K562 (cell line): Measurements from ENCODE around the gene LAIR1. TPM values are rescaled to one million over a fixed set of nuclear protein-coding genes. Genes with fewer than 3 reads are reported as not detected.

ENCODE experiments used
- ATAC-seq: fragments of 200-7000 bp; cut with Tn5 transposase; 3 replicates; pipeline ENCODE4 v1.9.1; 2020; ENCODE audit warnings: moderate library complexity
- BruUV-seq: library from RNA; stranded (reverse); fragments of 400-500 nt; replicated peaks from 2 replicates; lab custom pipeline; 2021; lab: Mats Ljungman, UMichigan
- CTCF ChIA-PET: fragments of 300-600 bp; formaldehyde crosslinking; extraction: SDS; loops from one replicate; lab custom pipeline; 2021; ENCODE audit warnings: low intra/inter-chr PET ratio; lab: Yijun Ruan, JAX
- POLR2A ChIA-PET: fragments of 300-600, 350-650 bp; sonication (Branson Sonifier 250); formaldehyde crosslinking; extraction: SDS; loops from one replicate; lab custom pipeline; 2021; ENCODE audit warnings: antibody characterized with exemption, inconsistent platforms; lab: Yijun Ruan, JAX
- DNase-seq, 4 experiments: peaks; one replicate each; pipeline versions ENCODE4 v3.0.0 to v3.0.0-alpha.2; 2011 to 2018; ENCODE audit warnings: low spot score in 3 of 4, mixed read lengths in 3 of 4; ENCODE audit errors: extremely low read depth in 1 of 4
- FAIRE-seq: peaks from 2 replicates; lab custom pipeline; 2011; peaks lifted over from hg19 to GRCh38; lab: Jason Lieb, UNC
- H2AFZ ChIP-seq: 2 replicates; pipeline ENCODE4 v1.6.0; 2011; ENCODE audit warnings: low read depth, low read length, control low read depth, inconsistent platforms
- H3K27ac ChIP-seq: fragments of 200-600 bp; 3 replicates; pipeline ENCODE4 v1.8.0; 2011; ENCODE audit warnings: low read depth, mild to moderate bottlenecking, control low read depth, inconsistent platforms, low read length, moderate library complexity, mixed read lengths; ENCODE audit errors: extremely low read depth
- H3K27me3 ChIP-seq, 2 experiments: fragments of 300-600 bp in 1 of 2; 2 replicates in 1 of 2; 3 replicates in 1 of 2; pipeline versions ENCODE4 v1.6.0 to v1.8.0; 2011; ENCODE audit warnings: inconsistent platforms in 2 of 2, low read length in 2 of 2, mild to moderate bottlenecking in 1 of 2, mixed read lengths in 1 of 2, moderate library complexity in 1 of 2; ENCODE audit not compliant: control insufficient read depth in 2 of 2, insufficient read depth in 2 of 2
- H3K36me3 ChIP-seq: fragments of 300-600 bp; 3 replicates; pipeline ENCODE4 v1.8.0; 2011; ENCODE audit warnings: mild to moderate bottlenecking, low read length, inconsistent platforms; ENCODE audit not compliant: control insufficient read depth, insufficient read depth
- H3K4me1 ChIP-seq, 2 experiments: fragments of 200-600 bp in 1 of 2; replicated peaks in 1 of 2; 2 replicates in 1 of 2; 3 replicates in 1 of 2; pipeline versions ENCODE4 v1.5.1 to v1.8.0; 2011; ENCODE audit warnings: inconsistent platforms in 2 of 2, low read length in 2 of 2, mild to moderate bottlenecking in 1 of 2, mixed read lengths in 1 of 2, moderate library complexity in 1 of 2; ENCODE audit not compliant: control insufficient read depth in 2 of 2, insufficient read depth in 2 of 2
- H3K4me2 ChIP-seq: 2 replicates; pipeline ENCODE4 v1.6.1; 2011; ENCODE audit warnings: low read length, control low read depth, inconsistent platforms, mixed read lengths; ENCODE audit not compliant: insufficient read depth
- H3K4me3 ChIP-seq: fragments of 200-600 bp; sonication (generic), shearing (Covaris generic); 2 replicates; pipeline ENCODE4 v1.5.1; 2016; ENCODE audit warnings: control low read depth, inconsistent platforms
- H3K79me2 ChIP-seq: fragments of 200-600 bp; 3 replicates; pipeline ENCODE4 v1.8.0; 2011; ENCODE audit warnings: low read length, inconsistent platforms; ENCODE audit not compliant: control insufficient read depth, insufficient read depth
- H3K9ac ChIP-seq, 2 experiments: 2 replicates each; pipeline versions ENCODE4 v1.6.0 to v1.6.1; 2011; ENCODE audit warnings: low read depth in 2 of 2, low read length in 2 of 2, control low read depth in 1 of 2, inconsistent platforms in 1 of 2, mild to moderate bottlenecking in 1 of 2, mixed read lengths in 1 of 2; ENCODE audit not compliant: insufficient read depth in 1 of 2
- H3K9me1 ChIP-seq: one replicate; pipeline ENCODE4 v1.6.0; 2011; ENCODE audit warnings: inconsistent platforms, mild to moderate bottlenecking, low read length, moderate library complexity; ENCODE audit not compliant: control insufficient read depth, insufficient read depth
- H3K9me3 ChIP-seq: replicated peaks from 2 replicates; pipeline ENCODE4 v1.5.1; 2011; ENCODE audit warnings: low read depth, low read length, inconsistent platforms; ENCODE audit not compliant: control insufficient read depth, insufficient read depth
- H4K20me1 ChIP-seq: replicated peaks from 2 replicates; pipeline ENCODE4 v1.6.1; 2011; ENCODE audit warnings: low read length, inconsistent platforms, mixed read lengths; ENCODE audit not compliant: control insufficient read depth, insufficient read depth
- ATF4 ChIP-seq: fragments of 450-650 bp; formaldehyde crosslinking; IDR thresholded peaks from 2 replicates; pipeline ENCODE4 v1.4.0; 2022; ENCODE audit warnings: mild to moderate bottlenecking, moderate library complexity
- CTCFL ChIP-seq: IDR thresholded peaks from 2 replicates; pipeline ENCODE4 v1.6.1; 2011; ENCODE audit warnings: borderline replicate concordance, low read depth, mild to moderate bottlenecking, moderate library complexity, low read length; ENCODE audit not compliant: insufficient read depth, poor library complexity, severe bottlenecking
- E4F1 ChIP-seq: fragments of 250-450 bp; sonication (Bioruptor Pico); IDR thresholded peaks from 2 replicates; pipeline ENCODE4 v1.5.0; 2021; ENCODE audit warnings: mild to moderate bottlenecking, borderline replicate concordance
- ELF2 ChIP-seq: fragments of 250-450 bp; sonication (Bioruptor Pico); IDR thresholded peaks from 2 replicates; pipeline ENCODE4 v1.5.0; 2021; ENCODE audit warnings: mild to moderate bottlenecking
- MBD2 ChIP-seq: sonication (generic); IDR thresholded peaks from 2 replicates; pipeline ENCODE4 v1.6.1; 2016; ENCODE audit warnings: low read depth, borderline replicate concordance
- NFATC3 ChIP-seq: fragments of 450-650 bp; IDR thresholded peaks from 2 replicates; pipeline ENCODE4 v1.6.1; 2017; ENCODE audit warnings: mild to moderate bottlenecking
- NFRKB ChIP-seq: fragments of 450-650 bp; IDR thresholded peaks from 2 replicates; pipeline ENCODE4 v1.6.1; 2016; ENCODE audit warnings: low read depth
- NR4A1 ChIP-seq, 2 experiments: fragments of 250-450 bp in 1 of 2; fragments of 450-650 bp in 1 of 2; sonication (Bioruptor Pico) in 1 of 2; IDR thresholded peaks; 2 replicates each; pipeline versions ENCODE4 v1.4.0 to v1.6.1; 2016 to 2020; ENCODE audit warnings: mild to moderate bottlenecking in 2 of 2, missing compliant biosample characterization in 1 of 2, missing genetic modification characterization in 1 of 2, moderate library complexity in 1 of 2
- PBX2 ChIP-seq, 2 experiments: IDR thresholded peaks in 1 of 2; conservative IDR thresholded peaks in 1 of 2; 2 replicates each; pipeline ENCODE4 v1.6.1; 2016; ENCODE audit warnings: low read depth in 2 of 2, mild to moderate bottlenecking in 1 of 2, missing compliant biosample characterization in 1 of 2, missing genetic modification characterization in 1 of 2, moderate library complexity in 1 of 2
- RBM25 ChIP-seq: fragments of 200-400 bp; formaldehyde crosslinking; IDR thresholded peaks from 2 replicates; pipeline ENCODE4 v1.6.1; 2018; ENCODE audit warnings: low read length, low read depth, moderate library complexity; ENCODE audit not compliant: severe bottlenecking
- SREBF2 ChIP-seq: sonication (generic); formaldehyde crosslinking; IDR thresholded peaks from 2 replicates; pipeline ENCODE4 v1.4.0; 2020; ENCODE audit warnings: mild to moderate bottlenecking, missing genetic modification reagents
- ZNF586 ChIP-seq: fragments of 450-650 bp; formaldehyde crosslinking; conservative IDR thresholded peaks from 2 replicates; pipeline ENCODE4 v1.4.0; 2020; ENCODE audit warnings: mild to moderate bottlenecking, moderate library complexity
- WGBS: fragments of 100-300 bp; shearing (Covaris generic); methylation state at CpG from one replicate; pipeline ENCODE4 v1.1.6; 2016; ENCODE audit warnings: low coverage, mixed read lengths; ENCODE audit not compliant: insufficient coverage; ENCODE audit errors: missing lambda C conversion rate; 5-methylcytosine and 5-hydroxymethylcytosine counted together
- in situ Hi-C: fragments of 300-500 bp; cut with MboI; formaldehyde crosslinking; loops from 4 replicates; pipeline ENCODE4 v1.15.0; 2018; ENCODE audit warnings: inconsistent platforms, mixed read lengths
- intact Hi-C: fragments of 100-400 bp; cut with micrococcal nuclease; formaldehyde crosslinking; loops from 2 replicates; pipeline ENCODE4 v1.14.2; 2022
- polyA plus RNA-seq, 8 experiments: library from polyadenylated mRNA; depleted of rRNA in 4 of 8; stranded (reverse) in 5 of 8; unstranded in 3 of 8; fragments of >200 nt; fragmentation: Nextera tagmentation in 2 of 8; fragmentation: Illumina TruSeq in 1 of 8; extraction: Ambion mirVana in 2 of 8; extraction: Trizol in 1 of 8; gene quantifications; 2 replicates each; pipeline versions ENCODE4 v1.2.1 to v1.2.3, GENCODE V29; 2011 to 2014; ENCODE audit warnings: inconsistent platforms in 1 of 8, missing spikeins in 1 of 8
- total RNA-seq, 7 experiments: library from RNA; depleted of rRNA in 6 of 7; stranded (reverse); fragments of >200 nt in 6 of 7; fragmentation: Illumina TruSeq in 2 of 7; extraction: Trizol in 2 of 7; gene quantifications; 2 replicates each; pipeline versions ENCODE4 v1.2.1 to v1.2.3, GENCODE V29; 2011 to 2021; ENCODE audit warnings: low replicate concordance in 1 of 7

Gene LAIR1
- total and polyA plus RNA-seq, 9 of the 15 experiments (the other 6 are each of a cell fraction or from before 2014, with no cell fraction given), result 0.12 to 0.54 (median 0.24) TPM; not detected in 6

- H3K79me2 ChIP-seq, result no peaks in the 10 kb centered on the region
Measured at GRCh38 chr19:54403054-54403453, 38.3 kb upstream of the LAIR1 start.

More at GRCh38 chr19:54403054-54403453, 38.3 kb upstream of the LAIR1 start:
- no peak for ATAC-seq
- Histone ChIP-seq H3K9me1 (no peaks in the 10 kb centered on the region), H2AFZ (no peak overlapping the region), H4K20me1 (no peaks in the 10 kb centered on the region)
- TF ChIP-seq NR4A1 (CRISPR knock-in tag; IDR thresholded peaks at IDR 0.05) (no peak), NR4A1 (tag; IDR thresholded peaks at IDR 0.05) (no peak), ATF4 (CRISPR knock-in tag) (no peak), RBM25 (no peak), MBD2 (no peak), CTCFL (no peak), PBX2 (CRISPR knock-in tag; IDR thresholded peaks at IDR 0.05; ENCODE audit: low read depth) (no peak), PBX2 (tag; conservative IDR thresholded peaks at IDR 0.05; ENCODE audit: low read depth) (no peak), NFRKB (no peak), E4F1 (no peak), NFATC3 (no peak), ZNF586 (no peak), SREBF2 (no peak), ELF2 (no peak)
- TF ChIP-seq, all 486 proteins: peak for 0
- WGBS, result under 1% methylated on average over 8 of the region's 8 CpGs
- ChIA-PET CTCF (no interaction called here), POLR2A (interaction anchor here (0.7 kb wide), 1 partner anchor 74 kb away, joined by 3 read pairs; no protein-coding TSS in a partner anchor)
- Histone ChIP-seq H3K36me3 (no peaks in the 10 kb centered on the region), H3K9ac (no peak overlapping the region), H3K9me3 (no peaks in the 10 kb centered on the region), H3K27ac (no peak overlapping the region), H3K4me2 (no peak overlapping the region), H3K4me1 (no peaks in the 10 kb centered on the region), H3K27me3 (peaks cover 10 to 18% of the 10 kb centered on the region in 2 experiments; a peak in 3 of 5 replicates), H3K4me3 (no peak overlapping the region)
- intact Hi-C loops (no loop called here), in situ Hi-C loops (no loop called here)
- DNase-seq (no peak), FAIRE-seq (no peak)
- BruUV-seq, result no TSS peak
